HAP-1 (cell line): ENCODE results near the gene ZNF23.

Experiments used
- DNase-seq, 2 experiments: peaks; one replicate each; pipeline ENCODE4 v3.0.0-alpha.2; 2016 to 2020; ENCODE audit warnings: low spot score in 2 of 2
- H3K27me3 ChIP-seq: fragments of 250-450 bp; sonication (Bioruptor Pico); 2 replicates; pipeline ENCODE4 v1.5.1; 2020; ENCODE audit warnings: low read depth, mild to moderate bottlenecking, moderate library complexity
- H3K36me3 ChIP-seq: fragments of 250-450 bp; sonication (Bioruptor Pico); replicated peaks from 2 replicates; pipeline ENCODE4 v1.5.1; 2020; ENCODE audit warnings: mild to moderate bottlenecking
- H3K4me1 ChIP-seq: fragments of 250-450 bp; sonication (Bioruptor Pico); 2 replicates; pipeline ENCODE4 v1.5.1; 2020; ENCODE audit warnings: mild to moderate bottlenecking
- H3K4me3 ChIP-seq: fragments of 250-450 bp; sonication (Bioruptor Pico); 2 replicates; pipeline ENCODE4 v1.5.1; 2020; ENCODE audit warnings: mild to moderate bottlenecking, moderate library complexity
- H3K9me3 ChIP-seq: fragments of 250-450 bp; sonication (Bioruptor Pico); 2 replicates; pipeline ENCODE4 v1.5.1; 2020; ENCODE audit warnings: mild to moderate bottlenecking, moderate library complexity
- in situ Hi-C: fragments of 300-500 bp; cut with MboI; formaldehyde crosslinking; loops from 3 replicates; pipeline ENCODE4 v1.14.3; 2020; ENCODE audit warnings: low sequenced_read_pairs, inconsistent platforms, mixed read lengths

ZNF23 gene

GRCh38 chr16:71410146-71410545 lies 51.9 kb downstream of the ZNF23 start:
- H3K4me3 ChIP-seq: no peak overlapping the region
- no peaks in the 10 kb centered on the region for H3K36me3 ChIP-seq
- peaks cover 41% of the 10 kb centered on the region for H3K27me3 ChIP-seq
- H3K4me1 ChIP-seq: no peaks in the 10 kb centered on the region
- DNase-seq: no peak
- in situ Hi-C loops: loop anchor here (5.0 to 25.0 kb wide), 2 partner anchors 87 to 202 kb away; no protein-coding TSS in a partner anchor
- no peaks in the 10 kb centered on the region for H3K9me3 ChIP-seq

- Histone ChIP-seq H3K4me1 (no peaks in the 10 kb centered on the region), H3K36me3 (no peaks in the 10 kb centered on the region), H3K27me3 (peaks cover 41% of the 10 kb centered on the region), H3K9me3 (no peaks in the 10 kb centered on the region), H3K4me3 (no peak overlapping the region)
- in situ Hi-C loops: loop anchor here (25.0 kb wide), 1 partner anchor 203 kb away; no protein-coding TSS in a partner anchor
- no peak for DNase-seq
Observed at GRCh38 chr16:71409011-71409775, 52.9 kb downstream of the ZNF23 start.

- Histone ChIP-seq H3K9me3 (no peaks in the 10 kb centered on the region), H3K4me3 (no peak overlapping the region), H3K27me3 (peaks cover 41% of the 10 kb centered on the region), H3K36me3 (no peaks in the 10 kb centered on the region), H3K4me1 (no peaks in the 10 kb centered on the region)
- in situ Hi-C loops: loop anchor here (25.0 kb wide), 1 partner anchor 204 kb away; no protein-coding TSS in a partner anchor
- no peak for DNase-seq
Observed at GRCh38 chr16:71408536-71408935, 53.5 kb downstream of the ZNF23 start.

- H3K9me3 ChIP-seq: no peaks in the 10 kb centered on the region
- no peaks in the 10 kb centered on the region for H3K4me1 ChIP-seq
- in situ Hi-C loops: loop anchor here (25.0 kb wide), 1 partner anchor 205 kb away; no protein-coding TSS in a partner anchor
- H3K27me3 ChIP-seq: peaks cover 41% of the 10 kb centered on the region
- no peak for DNase-seq
- no peak overlapping the region for H3K4me3 ChIP-seq
- H3K36me3 ChIP-seq: no peaks in the 10 kb centered on the region
Observed at GRCh38 chr16:71407731-71408130, 54.3 kb downstream of the ZNF23 start.

- H3K4me3 ChIP-seq: no peak overlapping the region
- H3K4me1 ChIP-seq: no peaks in the 10 kb centered on the region
- H3K9me3 ChIP-seq: no peaks in the 10 kb centered on the region
- in situ Hi-C loops: loop anchor here (25.0 kb wide), 1 partner anchor 206 kb away; no protein-coding TSS in a partner anchor
- H3K27me3 ChIP-seq: peaks cover 37% of the 10 kb centered on the region
- no peak for DNase-seq
- H3K36me3 ChIP-seq: no peaks in the 10 kb centered on the region
Observed at GRCh38 chr16:71406724-71407123, 55.3 kb downstream of the ZNF23 start.

GRCh38 chr16:71406316-71406715 lies 55.7 kb downstream of the ZNF23 start:
- no peaks in the 10 kb centered on the region for H3K4me1 ChIP-seq
- H3K4me3 ChIP-seq: no peak overlapping the region
- no peaks in the 10 kb centered on the region for H3K36me3 ChIP-seq
- peaks cover 37% of the 10 kb centered on the region for H3K27me3 ChIP-seq
- in situ Hi-C loops: loop anchor here (25.0 kb wide), 1 partner anchor 206 kb away; no protein-coding TSS in a partner anchor
- no peaks in the 10 kb centered on the region for H3K9me3 ChIP-seq
- no peak for DNase-seq

GRCh38 chr16:71404364-71404763 lies 57.7 kb downstream of the ZNF23 start:
- in situ Hi-C loops: loop anchor here (25.0 kb wide), 1 partner anchor 208 kb away; no protein-coding TSS in a partner anchor
- no peak overlapping the region for H3K4me3 ChIP-seq
- DNase-seq: no peak
- no peaks in the 10 kb centered on the region for H3K4me1 ChIP-seq
- no peaks in the 10 kb centered on the region for H3K9me3 ChIP-seq
- peaks cover 22% of the 10 kb centered on the region for H3K27me3 ChIP-seq
- no peaks in the 10 kb centered on the region for H3K36me3 ChIP-seq

- Histone ChIP-seq H3K4me1 (no peaks in the 10 kb centered on the region), H3K36me3 (no peaks in the 10 kb centered on the region), H3K27me3 (peaks cover 8% of the 10 kb centered on the region), H3K9me3 (no peaks in the 10 kb centered on the region), H3K4me3 (no peak overlapping the region)
- DNase-seq: no peak
- in situ Hi-C loops: loop anchor here (25.0 kb wide), 1 partner anchor 210 kb away; no protein-coding TSS in a partner anchor
Observed at GRCh38 chr16:71402674-71403073, 59.4 kb downstream of the ZNF23 start.

- H3K9me3 ChIP-seq: no peaks in the 10 kb centered on the region
- peaks cover 3% of the 10 kb centered on the region for H3K27me3 ChIP-seq
- no peak for DNase-seq
- in situ Hi-C loops: loop anchor here (25.0 kb wide), 1 partner anchor 210 kb away; no protein-coding TSS in a partner anchor
- no peaks in the 10 kb centered on the region for H3K36me3 ChIP-seq
- H3K4me3 ChIP-seq: no peak overlapping the region
- no peaks in the 10 kb centered on the region for H3K4me1 ChIP-seq
Observed at GRCh38 chr16:71402007-71402406, 60.0 kb downstream of the ZNF23 start.

- H3K27me3 ChIP-seq: peaks cover 3% of the 10 kb centered on the region
- in situ Hi-C loops: loop anchor here (25.0 kb wide), 1 partner anchor 212 kb away; no protein-coding TSS in a partner anchor
- no peaks in the 10 kb centered on the region for H3K9me3 ChIP-seq
- H3K4me3 ChIP-seq: no peak overlapping the region
- no peaks in the 10 kb centered on the region for H3K36me3 ChIP-seq
- no peak for DNase-seq
- H3K4me1 ChIP-seq: no peaks in the 10 kb centered on the region
Observed at GRCh38 chr16:71399801-71400563, 62.1 kb downstream of the ZNF23 start.
